GM12878 (cell line): ENCODE data around the gene RAB3C. TPM values are rescaled to one million over a fixed set of nuclear protein-coding genes. Genes with fewer than 3 reads are reported as not detected.

ENCODE experiments used
- ATAC-seq: fragments of 200-7000 bp; cut with Tn5 transposase; 3 replicates; pipeline ENCODE4 v1.9.1; 2020; ENCODE audit warnings: mild to moderate bottlenecking, moderate library complexity
- BruUV-seq: library from RNA; stranded (reverse); fragments of 400-500 nt; replicated peaks from 2 replicates; lab custom pipeline; 2021; lab: Mats Ljungman, UMichigan
- CTCF ChIA-PET: fragments of 300-600 bp; sonication (Branson Sonifier 250); formaldehyde crosslinking; extraction: SDS; loops from one replicate; lab custom pipeline; 2021; ENCODE audit warnings: inconsistent platforms; lab: Yijun Ruan, JAX
- POLR2A ChIA-PET: fragments of 350-600 bp; formaldehyde crosslinking; extraction: SDS; loops from one replicate; lab custom pipeline; 2021; ENCODE audit warnings: inconsistent platforms; lab: Charles Lee
- RAD21 ChIA-PET: fragments of 300-600 bp; sonication (Branson Sonifier 250); formaldehyde crosslinking; loops from one replicate; lab custom pipeline; 2023; ENCODE audit warnings: antibody characterized with exemption; ENCODE audit not compliant: unreplicated experiment; lab: Charles Lee
- SMC1A ChIA-PET: fragments of 300-600 bp; sonication (Branson Sonifier 250); formaldehyde crosslinking; loops from one replicate; lab custom pipeline; 2023; ENCODE audit not compliant: unreplicated experiment, uncharacterized antibody; lab: Charles Lee
- DNase-seq: peaks from one replicate; pipeline ENCODE4 v3.0.0-alpha.2; 2011; ENCODE audit warnings: low read depth, low spot score
- FAIRE-seq: peaks from 3 replicates; lab custom pipeline; 2011; peaks lifted over from hg19 to GRCh38; lab: Jason Lieb, UNC
- H2AFZ ChIP-seq: 2 replicates; pipeline ENCODE4 v1.6.0; 2011; ENCODE audit warnings: low read depth, low read length, control low read depth; ENCODE audit not compliant: control insufficient read depth
- H3K27ac ChIP-seq: 2 replicates; pipeline ENCODE4 v1.5.1; 2011; ENCODE audit warnings: control low read depth; ENCODE audit not compliant: control insufficient read depth, insufficient read depth
- H3K27me3 ChIP-seq, 2 experiments: replicated peaks in 1 of 2; 2 replicates each; pipeline versions ENCODE4 v1.6.0 to v1.6.1; 2011; ENCODE audit warnings: low read length in 1 of 2; ENCODE audit not compliant: control insufficient read depth in 2 of 2, insufficient read depth in 2 of 2
- H3K36me3 ChIP-seq, 2 experiments: 2 replicates each; pipeline ENCODE4 v1.5.1; 2011; ENCODE audit warnings: low read length in 1 of 2; ENCODE audit not compliant: control insufficient read depth in 2 of 2, insufficient read depth in 2 of 2
- H3K4me1 ChIP-seq: 2 replicates; pipeline ENCODE4 v1.6.1; 2011; ENCODE audit warnings: mild to moderate bottlenecking, low read length, moderate library complexity, mixed read lengths; ENCODE audit not compliant: control insufficient read depth, insufficient read depth
- H3K4me2 ChIP-seq: 2 replicates; pipeline ENCODE4 v1.6.0; 2011; ENCODE audit warnings: control low read depth; ENCODE audit not compliant: control insufficient read depth, insufficient read depth
- H3K4me3 ChIP-seq: fragments of 200-600 bp; sonication (generic); 2 replicates; pipeline ENCODE4 v1.5.1; 2016
- H3K79me2 ChIP-seq: 2 replicates; pipeline ENCODE4 v1.6.0; 2011; ENCODE audit warnings: low read length; ENCODE audit not compliant: control insufficient read depth, insufficient read depth
- H3K9ac ChIP-seq: 2 replicates; pipeline ENCODE4 v1.8.0; 2011; ENCODE audit warnings: low read length, control low read depth, mixed read lengths; ENCODE audit not compliant: control insufficient read depth, insufficient read depth
- H3K9me3 ChIP-seq: replicated peaks from 3 replicates; pipeline ENCODE4 v1.5.1; 2011; ENCODE audit warnings: mild to moderate bottlenecking, low read length; ENCODE audit not compliant: control insufficient read depth, insufficient read depth
- H4K20me1 ChIP-seq: 2 replicates; pipeline ENCODE4 v1.6.0; 2011; ENCODE audit not compliant: control insufficient read depth, insufficient read depth
- ETV6 ChIP-seq, 2 experiments: fragments of 450-650 bp in 1 of 2; IDR thresholded peaks in 1 of 2; conservative IDR thresholded peaks in 1 of 2; 2 replicates each; pipeline ENCODE4 v1.6.1; 2014; ENCODE audit warnings: antibody characterized with exemption in 1 of 2, borderline replicate concordance in 1 of 2, low read depth in 1 of 2, mild to moderate bottlenecking in 1 of 2, moderate library complexity in 1 of 2
- FOS ChIP-seq: IDR thresholded peaks from 3 replicates; pipeline ENCODE4 v1.6.1; 2011; ENCODE audit warnings: borderline replicate concordance; ENCODE audit not compliant: insufficient read length; ENCODE audit errors: extremely low read depth
- GATAD2B ChIP-seq: fragments of 450-650 bp; conservative IDR thresholded peaks from 2 replicates; pipeline ENCODE4 v1.6.1; 2017; ENCODE audit warnings: low read depth, mild to moderate bottlenecking, moderate library complexity
- IKZF2 ChIP-seq, 2 experiments: fragments of 450-650 bp; IDR thresholded peaks; 2 replicates each; pipeline ENCODE4 v1.6.1; 2017; ENCODE audit warnings: mild to moderate bottlenecking in 2 of 2, moderate library complexity in 2 of 2
- MEF2A ChIP-seq: IDR thresholded peaks from 2 replicates; pipeline ENCODE4 v1.6.1; 2011; ENCODE audit warnings: low read depth, mild to moderate bottlenecking, low read length, moderate library complexity; ENCODE audit not compliant: insufficient read depth
- PML ChIP-seq: IDR thresholded peaks from 2 replicates; pipeline ENCODE4 v1.6.1; 2012; ENCODE audit warnings: low read length, inconsistent platforms
- RAD51 ChIP-seq: fragments of 450-650 bp; IDR thresholded peaks from 2 replicates; pipeline ENCODE4 v1.6.1; 2016; ENCODE audit warnings: moderate library complexity, mild to moderate bottlenecking, inconsistent platforms
- SIN3A ChIP-seq: IDR thresholded peaks from 2 replicates; pipeline ENCODE4 v1.6.1; 2012; ENCODE audit warnings: low read depth, low read length, improper control_type of control experiment
- STAT3 ChIP-seq: IDR thresholded peaks from 2 replicates; pipeline ENCODE4 v1.6.1; 2011; ENCODE audit warnings: low read depth, low read length, improper control_type of control experiment
- SUPT20H ChIP-seq: IDR thresholded peaks from 2 replicates; pipeline ENCODE4 v1.6.1; 2011; ENCODE audit warnings: low read depth, mild to moderate bottlenecking, low read length, moderate library complexity, borderline replicate concordance; ENCODE audit not compliant: control insufficient read depth
- WGBS: methylation state at CpG from one replicate; pipeline ENCODE4 v1.1.6; 2016; ENCODE audit warnings: low lambda C conversion rate; ENCODE audit not compliant: insufficient replicate concordance, insufficient coverage; ENCODE audit errors: missing lambda C conversion rate; 5-methylcytosine and 5-hydroxymethylcytosine counted together
- in situ Hi-C: fragments of 300-500 bp; cut with MboI; formaldehyde crosslinking; loops from 9 replicates; pipeline ENCODE4 v1.14.3; 2018; ENCODE audit warnings: mixed read lengths
- intact Hi-C: fragments of 100-400 bp; cut with micrococcal nuclease; formaldehyde crosslinking; loops from one replicate; pipeline ENCODE4 v1.14.2; 2022; ENCODE audit not compliant: unreplicated experiment
- polyA plus RNA-seq, 11 experiments: library from polyadenylated mRNA; depleted of rRNA in 4 of 11; unstranded in 6 of 11; stranded (reverse) in 5 of 11; fragments of >200 nt; fragmentation: Nextera tagmentation in 4 of 11; fragmentation: Illumina TruSeq in 1 of 11; extraction: Ambion mirVana in 4 of 11; extraction: Trizol in 1 of 11; gene quantifications; 1 replicate in 1 of 11; 2 replicates in 10 of 11; pipeline versions ENCODE4 v1.2.1 to v1.2.3, GENCODE V29; 2011 to 2016; ENCODE audit warnings: inconsistent platforms in 2 of 11, missing spikeins in 2 of 11, low read depth in 1 of 11
- total RNA-seq, 4 experiments: library from RNA; depleted of rRNA in 3 of 4; stranded (reverse); fragments of >200 nt in 3 of 4; fragmentation: Illumina TruSeq in 1 of 4; extraction: Trizol in 1 of 4; gene quantifications; 2 replicates each; pipeline versions ENCODE4 v1.2.1 to v1.2.3, GENCODE V29; 2013 to 2021
- TF ChIP-seq, protein P1 (sequence below): IDR thresholded peaks from 2 replicates; pipeline ENCODE4 v1.6.1; 2012; ENCODE audit warnings: improper control_type of control experiment, low read depth, low read length; ENCODE audit not compliant: insufficient replicate concordance
- TF ChIP-seq, protein P2 (sequence below): fragments of 450-650 bp; IDR thresholded peaks from 2 replicates; pipeline ENCODE4 v1.6.1; 2017; ENCODE audit warnings: antibody characterized with exemption, mild to moderate bottlenecking, moderate library complexity
- TF ChIP-seq, protein P3 (sequence below): fragments of 450-650 bp; IDR thresholded peaks from 2 replicates; pipeline ENCODE4 v1.6.1; 2014; ENCODE audit warnings: mild to moderate bottlenecking
- TF ChIP-seq, protein P4 (sequence below): IDR thresholded peaks from 2 replicates; pipeline ENCODE4 v1.6.1; 2011; ENCODE audit warnings: low read depth, low read length, improper control_type of control experiment, borderline replicate concordance

Gene RAB3C
- total and polyA plus RNA-seq, 10 of the 15 experiments (the other 5 are each of a cell fraction or from before 2014, with no cell fraction given) = not detected

DNA sequence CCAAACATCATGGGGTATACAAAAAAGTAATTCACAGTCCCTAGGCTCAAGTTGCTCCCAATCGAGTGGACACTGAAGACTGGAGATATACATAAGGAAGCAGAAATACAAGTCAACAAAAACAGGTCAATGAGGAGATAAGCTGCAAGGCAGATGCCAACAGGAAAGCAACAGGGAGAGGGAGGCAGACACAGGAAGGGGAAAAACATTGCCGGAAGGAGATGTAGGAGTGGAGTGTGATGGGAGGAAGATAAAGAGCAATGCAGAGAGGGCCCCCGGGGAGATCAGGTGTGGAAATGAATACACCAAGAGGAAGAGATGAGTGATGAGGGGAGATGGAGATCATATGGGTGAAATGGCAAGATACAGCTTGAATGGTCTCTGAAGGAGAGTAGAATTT lies 243.0 kb downstream of the RAB3C start:
- RAD21 ChIA-PET = no interaction called here
- Histone ChIP-seq H3K4me3 (no peak overlapping the region), H3K4me2 (no peak overlapping the region), H3K9me3 (no peaks in the 10 kb centered on the region), H2AFZ (no peak overlapping the region), H3K36me3 (no peaks in the 10 kb centered on the region), H4K20me1 (no peaks in the 10 kb centered on the region), H3K9ac (no peak overlapping the region), H3K27me3 (peaks cover 0 to under 1% of the 10 kb centered on the region in 2 experiments; a peak in 1 of 4 replicates), H3K79me2 (no peaks in the 10 kb centered on the region), H3K4me1 (no peaks in the 10 kb centered on the region), H3K27ac (no peak overlapping the region)
- in situ Hi-C loops (loop anchor here (25.0 kb wide), 1 partner anchor 1039 kb away; no protein-coding TSS in a partner anchor), intact Hi-C loops (no loop called here)
- 4% methylated on average over 3 of the region's 3 CpGs for WGBS
- FAIRE-seq (no peak), ATAC-seq (no peak), DNase-seq (no peak)
- no TSS peak for BruUV-seq
- CTCF ChIA-PET = no interaction called here
- POLR2A ChIA-PET = no interaction called here
- SMC1A ChIA-PET = no interaction called here
- no peak for TF ChIP-seq ETV6 (conservative IDR thresholded peaks at IDR 0.05 in 1 of 2, IDR thresholded peaks at IDR 0.05 in 1 of 2; ENCODE audit: borderline replicate concordance in 1 of 2, low read depth in 1 of 2)
- TF ChIP-seq, protein P1, sequence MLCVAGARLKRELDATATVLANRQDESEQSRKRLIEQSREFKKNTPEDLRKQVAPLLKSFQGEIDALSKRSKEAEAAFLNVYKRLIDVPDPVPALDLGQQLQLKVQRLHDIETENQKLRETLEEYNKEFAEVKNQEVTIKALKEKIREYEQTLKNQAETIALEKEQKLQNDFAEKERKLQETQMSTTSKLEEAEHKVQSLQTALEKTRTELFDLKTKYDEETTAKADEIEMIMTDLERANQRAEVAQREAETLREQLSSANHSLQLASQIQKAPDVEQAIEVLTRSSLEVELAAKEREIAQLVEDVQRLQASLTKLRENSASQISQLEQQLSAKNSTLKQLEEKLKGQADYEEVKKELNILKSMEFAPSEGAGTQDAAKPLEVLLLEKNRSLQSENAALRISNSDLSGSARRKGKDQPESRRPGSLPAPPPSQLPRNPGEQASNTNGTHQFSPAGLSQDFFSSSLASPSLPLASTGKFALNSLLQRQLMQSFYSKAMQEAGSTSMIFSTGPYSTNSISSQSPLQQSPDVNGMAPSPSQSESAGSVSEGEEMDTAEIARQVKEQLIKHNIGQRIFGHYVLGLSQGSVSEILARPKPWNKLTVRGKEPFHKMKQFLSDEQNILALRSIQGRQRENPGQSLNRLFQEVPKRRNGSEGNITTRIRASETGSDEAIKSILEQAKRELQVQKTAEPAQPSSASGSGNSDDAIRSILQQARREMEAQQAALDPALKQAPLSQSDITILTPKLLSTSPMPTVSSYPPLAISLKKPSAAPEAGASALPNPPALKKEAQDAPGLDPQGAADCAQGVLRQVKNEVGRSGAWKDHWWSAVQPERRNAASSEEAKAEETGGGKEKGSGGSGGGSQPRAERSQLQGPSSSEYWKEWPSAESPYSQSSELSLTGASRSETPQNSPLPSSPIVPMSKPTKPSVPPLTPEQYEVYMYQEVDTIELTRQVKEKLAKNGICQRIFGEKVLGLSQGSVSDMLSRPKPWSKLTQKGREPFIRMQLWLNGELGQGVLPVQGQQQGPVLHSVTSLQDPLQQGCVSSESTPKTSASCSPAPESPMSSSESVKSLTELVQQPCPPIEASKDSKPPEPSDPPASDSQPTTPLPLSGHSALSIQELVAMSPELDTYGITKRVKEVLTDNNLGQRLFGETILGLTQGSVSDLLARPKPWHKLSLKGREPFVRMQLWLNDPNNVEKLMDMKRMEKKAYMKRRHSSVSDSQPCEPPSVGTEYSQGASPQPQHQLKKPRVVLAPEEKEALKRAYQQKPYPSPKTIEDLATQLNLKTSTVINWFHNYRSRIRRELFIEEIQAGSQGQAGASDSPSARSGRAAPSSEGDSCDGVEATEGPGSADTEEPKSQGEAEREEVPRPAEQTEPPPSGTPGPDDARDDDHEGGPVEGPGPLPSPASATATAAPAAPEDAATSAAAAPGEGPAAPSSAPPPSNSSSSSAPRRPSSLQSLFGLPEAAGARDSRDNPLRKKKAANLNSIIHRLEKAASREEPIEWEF = no peak
- no peak for TF ChIP-seq PML
- TF ChIP-seq, protein P2, sequence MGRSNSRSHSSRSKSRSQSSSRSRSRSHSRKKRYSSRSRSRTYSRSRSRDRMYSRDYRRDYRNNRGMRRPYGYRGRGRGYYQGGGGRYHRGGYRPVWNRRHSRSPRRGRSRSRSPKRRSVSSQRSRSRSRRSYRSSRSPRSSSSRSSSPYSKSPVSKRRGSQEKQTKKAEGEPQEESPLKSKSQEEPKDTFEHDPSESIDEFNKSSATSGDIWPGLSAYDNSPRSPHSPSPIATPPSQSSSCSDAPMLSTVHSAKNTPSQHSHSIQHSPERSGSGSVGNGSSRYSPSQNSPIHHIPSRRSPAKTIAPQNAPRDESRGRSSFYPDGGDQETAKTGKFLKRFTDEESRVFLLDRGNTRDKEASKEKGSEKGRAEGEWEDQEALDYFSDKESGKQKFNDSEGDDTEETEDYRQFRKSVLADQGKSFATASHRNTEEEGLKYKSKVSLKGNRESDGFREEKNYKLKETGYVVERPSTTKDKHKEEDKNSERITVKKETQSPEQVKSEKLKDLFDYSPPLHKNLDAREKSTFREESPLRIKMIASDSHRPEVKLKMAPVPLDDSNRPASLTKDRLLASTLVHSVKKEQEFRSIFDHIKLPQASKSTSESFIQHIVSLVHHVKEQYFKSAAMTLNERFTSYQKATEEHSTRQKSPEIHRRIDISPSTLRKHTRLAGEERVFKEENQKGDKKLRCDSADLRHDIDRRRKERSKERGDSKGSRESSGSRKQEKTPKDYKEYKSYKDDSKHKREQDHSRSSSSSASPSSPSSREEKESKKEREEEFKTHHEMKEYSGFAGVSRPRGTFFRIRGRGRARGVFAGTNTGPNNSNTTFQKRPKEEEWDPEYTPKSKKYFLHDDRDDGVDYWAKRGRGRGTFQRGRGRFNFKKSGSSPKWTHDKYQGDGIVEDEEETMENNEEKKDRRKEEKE = no peak
- TF ChIP-seq SIN3A = no peak
- TF ChIP-seq, protein P3, sequence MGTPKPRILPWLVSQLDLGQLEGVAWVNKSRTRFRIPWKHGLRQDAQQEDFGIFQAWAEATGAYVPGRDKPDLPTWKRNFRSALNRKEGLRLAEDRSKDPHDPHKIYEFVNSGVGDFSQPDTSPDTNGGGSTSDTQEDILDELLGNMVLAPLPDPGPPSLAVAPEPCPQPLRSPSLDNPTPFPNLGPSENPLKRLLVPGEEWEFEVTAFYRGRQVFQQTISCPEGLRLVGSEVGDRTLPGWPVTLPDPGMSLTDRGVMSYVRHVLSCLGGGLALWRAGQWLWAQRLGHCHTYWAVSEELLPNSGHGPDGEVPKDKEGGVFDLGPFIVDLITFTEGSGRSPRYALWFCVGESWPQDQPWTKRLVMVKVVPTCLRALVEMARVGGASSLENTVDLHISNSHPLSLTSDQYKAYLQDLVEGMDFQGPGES = no peak
- no peak for TF ChIP-seq STAT3
- TF ChIP-seq IKZF2 (IDR thresholded peaks at IDR 0.05) = no peak
- TF ChIP-seq SUPT20H = no peak
- no peak for TF ChIP-seq MEF2A
- no peak for TF ChIP-seq RAD51
- TF ChIP-seq, protein P4, sequence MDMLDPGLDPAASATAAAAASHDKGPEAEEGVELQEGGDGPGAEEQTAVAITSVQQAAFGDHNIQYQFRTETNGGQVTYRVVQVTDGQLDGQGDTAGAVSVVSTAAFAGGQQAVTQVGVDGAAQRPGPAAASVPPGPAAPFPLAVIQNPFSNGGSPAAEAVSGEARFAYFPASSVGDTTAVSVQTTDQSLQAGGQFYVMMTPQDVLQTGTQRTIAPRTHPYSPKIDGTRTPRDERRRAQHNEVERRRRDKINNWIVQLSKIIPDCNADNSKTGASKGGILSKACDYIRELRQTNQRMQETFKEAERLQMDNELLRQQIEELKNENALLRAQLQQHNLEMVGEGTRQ = no peak
- no peak for TF ChIP-seq FOS
- TF ChIP-seq GATAD2B = no peak
